Body of pancreas (tissue), 4 donors: ENCODE results near the gene FRAS1.

ENCODE experiments used
- POLR2A ChIP-seq, 3 donors: fragments of 450-650 bp; IDR thresholded peaks; one replicate each; pipeline ENCODE4 v1.6.1; 2016; ENCODE audit warnings: antibody characterized with exemption in 3 of 3, mild to moderate bottlenecking in 2 of 3
- TF ChIP-seq, protein P1 (sequence below), 7 experiments: fragments of 450-650 bp in 4 of 7; fragments of 200-600 bp in 3 of 7; sonication (generic) in 3 of 7; IDR thresholded peaks; one replicate each; pipeline ENCODE4 v1.5.1; 2016 to 2019; ENCODE audit warnings: antibody characterized with exemption in 7 of 7

DNA sequence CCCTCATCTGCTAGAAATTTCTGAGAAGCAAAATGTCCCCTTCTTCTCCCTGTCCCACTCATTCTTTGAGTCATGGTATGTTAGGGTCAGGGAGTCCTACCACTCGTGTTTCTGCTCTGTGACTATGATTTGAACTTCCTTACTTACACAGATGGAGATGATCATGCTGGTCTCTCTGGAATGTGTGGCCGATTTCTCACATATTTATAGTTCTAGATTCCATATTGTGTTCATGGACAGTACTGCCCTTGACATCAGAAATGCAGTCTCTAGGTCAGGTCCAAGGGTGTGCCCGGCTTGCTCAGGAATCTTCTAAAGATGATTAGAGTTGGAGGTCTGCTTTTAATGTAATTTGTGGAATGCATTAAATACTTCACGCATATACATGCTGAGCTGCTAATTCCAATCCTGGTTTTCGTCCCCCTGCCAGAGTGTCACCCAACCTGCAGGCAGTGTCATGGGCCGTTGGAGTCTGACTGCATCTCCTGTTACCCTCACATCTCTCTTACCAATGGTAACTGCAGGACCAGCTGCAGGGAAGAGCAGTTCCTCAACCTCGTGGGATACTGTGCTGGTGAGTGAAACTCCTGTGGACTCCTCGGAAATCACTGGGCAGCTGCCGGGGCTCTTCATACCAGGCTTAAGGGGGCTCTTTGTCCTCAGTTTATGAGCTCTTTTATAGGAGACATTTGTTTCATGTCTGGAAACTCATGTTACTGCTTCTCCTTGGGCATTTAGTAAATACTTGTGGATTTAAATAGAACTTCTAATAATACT lies 280.3 kb downstream of the FRAS1 start:
- no peak for TF ChIP-seq POLR2A (IDR thresholded peaks at IDR 0.05)
- TF ChIP-seq, protein P1, sequence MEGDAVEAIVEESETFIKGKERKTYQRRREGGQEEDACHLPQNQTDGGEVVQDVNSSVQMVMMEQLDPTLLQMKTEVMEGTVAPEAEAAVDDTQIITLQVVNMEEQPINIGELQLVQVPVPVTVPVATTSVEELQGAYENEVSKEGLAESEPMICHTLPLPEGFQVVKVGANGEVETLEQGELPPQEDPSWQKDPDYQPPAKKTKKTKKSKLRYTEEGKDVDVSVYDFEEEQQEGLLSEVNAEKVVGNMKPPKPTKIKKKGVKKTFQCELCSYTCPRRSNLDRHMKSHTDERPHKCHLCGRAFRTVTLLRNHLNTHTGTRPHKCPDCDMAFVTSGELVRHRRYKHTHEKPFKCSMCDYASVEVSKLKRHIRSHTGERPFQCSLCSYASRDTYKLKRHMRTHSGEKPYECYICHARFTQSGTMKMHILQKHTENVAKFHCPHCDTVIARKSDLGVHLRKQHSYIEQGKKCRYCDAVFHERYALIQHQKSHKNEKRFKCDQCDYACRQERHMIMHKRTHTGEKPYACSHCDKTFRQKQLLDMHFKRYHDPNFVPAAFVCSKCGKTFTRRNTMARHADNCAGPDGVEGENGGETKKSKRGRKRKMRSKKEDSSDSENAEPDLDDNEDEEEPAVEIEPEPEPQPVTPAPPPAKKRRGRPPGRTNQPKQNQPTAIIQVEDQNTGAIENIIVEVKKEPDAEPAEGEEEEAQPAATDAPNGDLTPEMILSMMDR (IDR thresholded peaks at IDR 0.05): no peak
